ENCODE data around the gene MRPL41.
"Not testable (repeated sequence)": the region's sequence is repeated elsewhere in the genome, so short reads cannot be mapped to it uniquely, and the experiment has no call there.

Gene MRPL41

DNA sequence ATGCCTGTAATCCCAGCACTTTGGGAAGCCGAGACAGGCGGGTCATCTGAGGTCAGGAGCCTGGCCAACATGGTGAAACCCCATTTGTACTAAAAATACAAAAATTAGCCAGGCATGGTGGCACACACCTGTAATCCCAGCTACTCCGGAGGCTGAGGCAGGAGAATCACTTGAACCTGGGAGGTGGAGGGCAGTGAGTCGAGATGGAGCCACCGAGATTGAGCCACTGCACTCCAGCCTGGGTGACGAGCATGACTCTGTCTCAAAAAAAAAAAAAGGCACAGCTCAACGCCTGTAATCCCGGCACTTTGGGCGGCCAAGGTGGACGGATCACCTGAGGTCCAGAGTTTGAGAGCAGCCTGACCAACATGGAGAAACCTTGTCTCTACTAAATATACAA, 2.0 kb downstream of the MRPL41 start:
- DNase-seq (ENCODE audit: low spot score), result not testable (repeated sequence)

- no peak for DNase-seq (ENCODE audit: low spot score)
Measured at GRCh38 chr9:137554349-137554748, 2.7 kb downstream of the MRPL41 start.

- no peak for DNase-seq (ENCODE audit: low spot score)
Measured at GRCh38 chr9:137555179-137555578, 3.5 kb downstream of the MRPL41 start.

- no peak for DNase-seq (ENCODE audit: low spot score)
Measured at GRCh38 chr9:137556069-137556838, 4.6 kb downstream of the MRPL41 start.

GRCh38 chr9:137558127-137558526, 6.4 kb downstream of the MRPL41 start:
- no peak for DNase-seq (ENCODE audit: low spot score)

DNA sequence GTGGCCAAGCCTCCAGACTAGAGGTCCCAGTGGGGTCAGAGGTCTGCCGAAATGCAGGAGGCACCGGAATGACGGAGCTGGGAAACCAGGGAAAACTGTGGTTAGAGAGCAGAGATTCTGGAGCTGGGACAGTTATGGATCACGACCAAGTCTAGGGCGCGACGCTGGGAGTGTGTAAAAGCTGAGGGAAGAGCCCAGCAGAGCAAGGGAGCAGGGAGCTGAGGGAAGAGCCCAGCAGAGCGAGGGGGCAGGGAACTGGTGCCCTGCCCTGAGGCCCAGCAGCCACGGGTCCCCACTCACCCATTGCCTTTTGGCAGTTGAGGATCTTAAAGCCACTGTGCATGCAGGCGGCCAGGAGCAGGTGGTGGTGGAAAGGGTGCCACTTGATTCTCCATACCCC, 12.5 kb downstream of the MRPL41 start:
- no peak for DNase-seq (ENCODE audit: low spot score)

DNA sequence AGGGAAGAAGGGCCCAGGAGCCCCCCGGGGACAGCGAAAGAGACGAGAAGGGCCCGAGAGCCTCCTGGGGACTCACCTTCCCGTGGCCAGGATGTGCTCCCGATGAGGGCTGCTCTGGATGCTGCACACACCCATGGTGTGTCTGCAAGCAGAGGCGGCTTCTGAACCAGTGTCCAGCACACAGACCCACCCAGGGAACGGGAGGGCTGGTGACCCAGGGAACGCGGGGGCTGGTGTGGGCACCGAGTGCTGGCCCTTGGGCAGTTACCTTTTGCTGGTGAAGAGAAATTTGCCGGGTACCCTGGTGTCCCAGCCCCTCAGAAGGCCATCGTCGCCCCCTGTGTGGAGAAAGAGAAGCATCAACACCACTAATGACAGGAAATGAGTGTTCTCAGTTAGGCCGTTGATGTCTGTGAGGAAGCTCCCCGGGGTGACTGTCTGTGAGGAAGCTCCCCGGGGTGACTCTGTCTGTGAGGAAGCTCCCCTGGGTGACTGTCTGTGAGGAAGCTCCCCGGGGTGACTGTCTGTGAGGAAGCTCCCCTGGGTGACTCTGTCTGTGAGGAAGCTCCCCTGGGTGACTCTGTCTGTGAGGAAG, 13.2 kb downstream of the MRPL41 start:
- no peak for DNase-seq (ENCODE audit: low spot score)

DNA sequence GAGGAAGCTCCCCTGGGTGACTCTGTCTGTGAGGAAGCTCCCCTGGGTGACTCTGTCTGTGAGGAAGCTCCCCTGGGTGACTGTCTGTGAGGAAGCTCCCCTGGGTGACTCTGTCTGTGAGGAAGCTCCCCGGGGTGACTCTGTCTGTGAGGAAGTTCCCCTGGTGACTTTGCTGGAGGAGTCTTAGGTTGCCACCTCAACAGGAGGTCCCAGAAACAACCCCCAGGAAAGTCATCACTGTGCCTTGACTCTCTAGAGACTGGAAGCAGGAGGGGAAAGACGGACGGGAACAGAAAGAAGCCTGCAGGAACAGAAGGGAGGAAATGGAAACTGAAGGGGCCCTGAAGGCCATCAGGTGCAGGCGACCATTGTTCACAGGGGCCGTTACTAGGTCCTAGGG, 16.8 kb downstream of the MRPL41 start:
- DNase-seq (ENCODE audit: low spot score), result not testable (repeated sequence)

GRCh38 chr9:137569609-137570203, 18.0 kb downstream of the MRPL41 start:
- no peak for DNase-seq (ENCODE audit: low spot score)

DNA sequence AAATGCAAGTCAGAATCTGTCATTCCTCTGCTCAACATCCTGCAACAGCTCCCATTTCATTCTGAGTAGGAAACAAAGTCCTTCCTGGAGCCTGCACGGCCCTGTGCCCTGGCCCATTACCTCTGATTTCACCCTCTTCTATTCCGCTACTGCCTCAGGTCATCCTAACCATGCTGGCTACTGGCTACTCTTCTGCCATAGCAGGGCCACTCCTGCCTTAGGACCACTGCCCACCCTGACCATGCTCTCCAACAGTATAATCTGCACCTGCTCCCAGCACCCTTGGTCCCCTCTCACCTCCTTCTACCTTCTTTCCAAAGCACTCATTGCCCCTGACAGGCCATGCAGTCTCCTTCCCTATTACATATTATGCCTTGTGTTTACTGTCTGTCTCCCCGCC, 18.9 kb downstream of the MRPL41 start:
- no peak for DNase-seq (ENCODE audit: low spot score)

DNA sequence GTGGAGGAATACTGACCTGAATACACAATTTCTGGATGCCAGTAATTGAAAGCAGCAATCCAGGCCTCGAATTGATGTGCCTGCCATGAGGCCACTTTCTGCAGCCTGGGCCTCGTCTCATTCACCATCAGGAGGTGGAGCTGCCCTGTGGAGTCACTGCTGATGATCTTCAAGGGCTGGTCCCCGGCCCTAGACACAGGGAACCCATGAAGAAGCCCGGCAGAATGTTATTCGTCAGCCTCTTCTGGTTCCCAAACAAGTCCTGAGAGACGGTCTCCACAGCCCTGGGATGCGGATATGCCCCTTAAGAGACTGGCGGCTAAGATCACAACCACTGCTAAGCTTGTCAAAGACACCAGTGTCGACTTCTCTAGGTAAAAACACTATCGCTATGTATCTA, 22.5 kb downstream of the MRPL41 start:
- DNase-seq (ENCODE audit: low spot score), result no peak

GRCh38 chr9:137575364-137575715, 23.7 kb downstream of the MRPL41 start:
- DNase-seq (ENCODE audit: low spot score), result peak; percentile 84

DNA sequence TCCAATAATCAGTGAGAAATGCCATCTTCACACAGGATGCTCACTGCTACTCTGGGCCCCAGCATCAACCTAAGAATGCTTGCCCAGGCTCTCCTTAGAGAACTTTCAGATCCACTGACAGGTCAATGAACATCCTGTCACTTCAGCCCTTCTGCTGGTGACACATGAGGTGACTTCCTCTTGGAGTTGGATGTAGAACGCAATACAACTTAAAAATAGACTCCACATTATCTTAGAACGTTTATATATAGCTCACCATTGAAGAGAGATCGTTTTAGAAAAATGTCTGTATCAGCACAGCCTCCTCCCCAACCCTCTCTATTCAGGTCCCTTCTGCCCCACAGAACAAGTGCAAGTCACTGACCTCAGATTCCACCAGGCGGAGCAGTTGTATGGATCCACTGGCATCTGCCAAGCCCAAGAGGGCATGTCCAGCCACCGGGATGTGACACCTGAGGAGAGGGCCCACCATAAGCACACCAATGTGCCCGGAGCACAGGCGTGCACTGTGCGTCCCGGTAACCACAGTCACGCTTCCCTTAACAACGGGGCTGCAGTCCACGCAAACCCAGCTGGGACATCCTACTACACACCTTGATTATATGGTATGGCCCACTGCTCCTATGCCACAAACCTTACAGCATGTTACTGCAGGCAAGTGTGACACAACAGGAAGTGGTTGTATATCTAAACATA, 24.2 kb downstream of the MRPL41 start:
- no peak for DNase-seq (ENCODE audit: low spot score)

DNA sequence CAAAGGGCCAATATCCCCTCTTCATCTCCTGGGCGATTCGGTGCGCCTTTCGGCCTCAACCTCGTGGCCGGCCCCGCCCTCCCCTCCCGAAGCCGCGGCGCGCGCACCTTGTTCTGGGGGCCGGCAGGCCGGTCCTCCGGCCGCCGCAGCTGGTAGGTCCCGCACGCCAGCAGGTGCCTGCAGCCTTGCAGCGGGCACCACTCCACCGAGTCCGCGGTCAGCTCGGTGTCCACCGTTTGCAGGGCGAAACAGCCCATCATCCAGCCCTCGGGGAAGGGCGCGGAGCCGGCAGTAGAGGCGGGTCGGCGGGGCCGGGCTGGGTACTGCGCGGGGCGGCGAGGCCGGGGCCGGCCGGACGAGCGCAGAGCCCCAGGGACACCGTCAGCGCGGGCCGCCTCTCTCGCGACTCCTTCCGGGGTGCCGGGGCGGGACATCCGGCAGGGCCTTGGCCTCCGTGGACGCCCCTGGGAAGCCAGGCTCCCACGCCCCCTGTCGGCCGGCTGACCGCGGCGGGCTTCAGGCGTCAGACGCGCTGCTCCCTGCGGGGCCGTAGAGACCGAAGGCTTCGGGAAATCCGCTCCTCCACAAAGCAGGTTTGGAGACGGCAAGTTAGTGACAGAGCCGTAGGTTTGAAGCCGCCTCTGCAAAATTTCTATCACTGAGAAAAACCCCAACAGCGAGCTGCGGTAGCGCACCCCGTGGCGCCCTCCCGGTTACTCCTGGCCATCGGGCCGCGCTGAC, 27.0 kb downstream of the MRPL41 start, which contains the start of gene DPH7:
Gene DPH7 (minus strand): TSS at position 408 of the 741 bp plus-strand sequence. CDS start 148 bp downstream, at position 260.
- DNase-seq (ENCODE audit: low spot score), result peak; percentile 94

- DNase-seq (ENCODE audit: low spot score), result no peak
Measured at GRCh38 chr9:137579259-137579604, 27.6 kb downstream of the MRPL41 start.

- DNase-seq (ENCODE audit: low spot score), result no peak
Measured at GRCh38 chr9:137580209-137580953, 28.7 kb downstream of the MRPL41 start.

DNA sequence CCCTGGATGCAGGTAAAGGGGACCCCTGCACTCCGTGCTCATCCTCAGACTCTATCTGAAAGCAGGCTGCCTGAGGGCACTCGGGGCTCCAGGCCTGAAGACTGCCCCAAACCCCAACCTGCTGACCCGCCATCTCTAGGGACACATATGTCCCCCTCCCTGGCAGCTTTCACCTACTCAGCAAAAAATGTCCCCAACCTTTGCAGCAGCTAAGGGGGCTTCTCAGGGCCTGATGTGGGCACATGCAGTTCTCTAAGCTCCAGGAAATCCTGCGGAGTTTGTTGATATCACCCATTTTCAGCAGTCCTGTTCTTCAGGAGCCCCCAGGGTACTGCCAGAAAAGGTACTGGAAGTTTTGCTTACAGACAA, 29.3 kb downstream of the MRPL41 start:
- DNase-seq (ENCODE audit: low spot score), result no peak

GRCh38 chr9:137581361-137582285, 29.9 kb downstream of the MRPL41 start:
- no peak for DNase-seq (ENCODE audit: low spot score)

- DNase-seq (ENCODE audit: low spot score), result no peak
Measured at GRCh38 chr9:137582286-137582860, 30.7 kb downstream of the MRPL41 start.

DNA sequence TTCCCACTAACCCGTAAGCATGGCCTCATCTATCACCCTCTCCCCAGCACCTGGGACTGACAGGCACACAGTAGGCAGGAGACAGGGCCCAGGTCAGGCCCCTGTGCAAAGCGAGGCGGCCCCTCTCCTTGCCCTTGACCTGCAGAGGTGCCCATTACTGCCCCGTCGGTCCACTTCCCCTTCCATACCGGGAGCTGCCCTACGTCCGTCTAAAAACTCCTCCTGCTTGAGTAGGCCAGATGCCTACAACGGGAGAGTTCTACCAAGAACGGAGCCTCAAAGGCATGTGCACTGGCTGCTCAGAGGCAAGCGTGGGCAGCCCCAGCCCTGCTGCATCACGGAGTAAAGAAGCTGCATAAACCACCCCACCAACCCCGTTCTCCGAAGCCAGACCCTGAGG, 31.7 kb downstream of the MRPL41 start:
- DNase-seq (ENCODE audit: low spot score), result no peak

All from hematopoietic multipotent progenitor cell treated with erythropoietin and hydrocortisone succinate and interleukin-3 and kit ligand, for 17 days (in vitro differentiated cells).